ENCODE data around the gene MSL3B.
A peak's percentile ranks its signal among the peaks of the same experiment; 100 is the strongest.

MSL3B gene

GRCh38 chr2:233849607-233850271 is 18.4 kb downstream of the MSL3B start:
- no peak for DNase-seq
- Histone ChIP-seq H2AFZ (ENCODE audit: insufficient read depth, low read depth, low read length, poor library complexity, severe bottlenecking) (no peak overlapping the region), H3K79me2 (ENCODE audit: insufficient read depth, low read length) (peaks cover 93% of the 10 kb centered on the region), H3K27ac (ENCODE audit: low read depth in 1 of 2, low read length in 2 of 2) (peak overlapping the region in 1 of 2 donors; percentile 54), H3K27me3 (ENCODE audit: control insufficient read depth in 2 of 2, insufficient read depth in 2 of 2, low read length in 2 of 2) (no peaks in the 10 kb centered on the region), H3K4me2 (replicated peaks; ENCODE audit: extremely low read depth, low read length, poor library complexity, severe bottlenecking) (no peak overlapping the region), H3K4me3 (replicated peaks in 1 of 3; ENCODE audit: low read depth in 2 of 3, low read length in 3 of 3) (no peak overlapping the region), H3K4me1 (ENCODE audit: control insufficient read depth in 1 of 2, insufficient read depth in 2 of 2, low read length in 2 of 2) (peaks cover 23 to 28% of the 10 kb centered on the region in 2 donors), H3K9ac (ENCODE audit: insufficient read depth, low read length, poor library complexity, severe bottlenecking) (no peak overlapping the region), H3K9me3 (replicated peaks in 1 of 2; ENCODE audit: control insufficient read depth in 1 of 2, insufficient read depth in 1 of 2, low read length in 2 of 2) (no peaks in the 10 kb centered on the region), H3K36me3 (replicated peaks in 1 of 2; ENCODE audit: control insufficient read depth in 1 of 2, insufficient read depth in 2 of 2, low read length in 2 of 2) (peaks cover 31 to 64% of the 10 kb centered on the region in 2 donors), H4K20me1 (ENCODE audit: insufficient read depth, low read length) (no peaks in the 10 kb centered on the region)
- Mint-ChIP-seq H3K27ac (peak overlapping the region in 4 of 7 donors; percentile 30 to 41 (median 36)), H3K27me3 (ENCODE audit: low read depth in 3 of 3) (peaks cover 0 to 1% (median 0%) of the 10 kb centered on the region in 3 donors), H3K4me1 (peaks cover 33% of the 10 kb centered on the region), H3K9me3 (no peaks in the 10 kb centered on the region), H3K36me3 (peaks cover 26 to 59% of the 10 kb centered on the region in 2 donors), H3K4me3 (no peak overlapping the region)
- TF ChIP-seq CTCF (IDR thresholded peaks at IDR 0.05), result no peak
- 100% methylated on average over 12 of the region's 13 CpGs for WGBS (ENCODE audit: insufficient coverage)
- intact Hi-C loops (cut with micrococcal nuclease), result loop anchor here (10.0 kb wide), 2 partner anchors 645 to 655 kb away; partner anchors contain the start of gene ARL4C (in 1 of the 2)

- Mint-ChIP-seq H3K4me3 (no peak overlapping the region), H3K27ac (peak overlapping the region in 6 of 7 donors; percentile 26 to 86 (median 77)), H3K4me1 (peaks cover 23% of the 10 kb centered on the region), H3K27me3 (ENCODE audit: low read depth in 3 of 3) (peaks cover 0 to 1% (median 0%) of the 10 kb centered on the region in 3 donors), H3K9me3 (no peaks in the 10 kb centered on the region), H3K36me3 (peaks cover 41 to 74% of the 10 kb centered on the region in 2 donors)
- Histone ChIP-seq H3K9ac (ENCODE audit: insufficient read depth, low read length, poor library complexity, severe bottlenecking) (no peak overlapping the region), H3K9me3 (replicated peaks in 1 of 2; ENCODE audit: control insufficient read depth in 1 of 2, insufficient read depth in 1 of 2, low read length in 2 of 2) (no peaks in the 10 kb centered on the region), H3K27me3 (ENCODE audit: control insufficient read depth in 2 of 2, insufficient read depth in 2 of 2, low read length in 2 of 2) (no peaks in the 10 kb centered on the region), H3K4me2 (replicated peaks; ENCODE audit: extremely low read depth, low read length, poor library complexity, severe bottlenecking) (no peak overlapping the region), H3K36me3 (replicated peaks in 1 of 2; ENCODE audit: control insufficient read depth in 1 of 2, insufficient read depth in 2 of 2, low read length in 2 of 2) (peaks cover 46 to 79% of the 10 kb centered on the region in 2 donors), H3K4me1 (ENCODE audit: control insufficient read depth in 1 of 2, insufficient read depth in 2 of 2, low read length in 2 of 2) (peaks cover 15 to 16% of the 10 kb centered on the region in 2 donors), H2AFZ (ENCODE audit: insufficient read depth, low read depth, low read length, poor library complexity, severe bottlenecking) (no peak overlapping the region), H3K27ac (ENCODE audit: low read depth in 1 of 2, low read length in 2 of 2) (peak overlapping the region in 1 of 2 donors; percentile 58), H3K4me3 (replicated peaks in 1 of 3; ENCODE audit: low read depth in 2 of 3, low read length in 3 of 3) (no peak overlapping the region), H3K79me2 (ENCODE audit: insufficient read depth, low read length) (peaks cover 95% of the 10 kb centered on the region), H4K20me1 (ENCODE audit: insufficient read depth, low read length) (no peaks in the 10 kb centered on the region)
- intact Hi-C loops (cut with micrococcal nuclease), result loop anchor here in 1 of 2 donors (10.0 kb wide), 1 partner anchor 657 kb away; no protein-coding TSS in a partner anchor
- WGBS (ENCODE audit: insufficient coverage), result 81% methylated on average over 13 of the region's 13 CpGs
- no peak for DNase-seq
- no peak for TF ChIP-seq CTCF (IDR thresholded peaks at IDR 0.05)
Measured at GRCh38 chr2:233848276-233848675, 19.9 kb downstream of the MSL3B start.
